DMS53 (cell line): ENCODE data around the gene IQGAP1.
A peak's percentile ranks its signal among the peaks of the same experiment; 100 is the strongest.
"Not testable (repeated sequence)": the region's sequence is repeated elsewhere in the genome, so short reads cannot be mapped to it uniquely, and the experiment has no call there.

Experiments
- DNase-seq: peaks from one replicate; lab custom pipeline; 2025; lab: John Stamatoyannopoulos, UW

IQGAP1 gene

GRCh38 chr15:90411176-90411575 lies 23.1 kb downstream of the IQGAP1 start:
- no peak for DNase-seq

- peak; percentile 90 for DNase-seq
Observed at GRCh38 chr15:90412356-90413194, 24.5 kb downstream of the IQGAP1 start.

GRCh38 chr15:90413411-90414379 lies 25.7 kb downstream of the IQGAP1 start:
- DNase-seq: no peak

GRCh38 chr15:90414408-90415028 lies 26.5 kb downstream of the IQGAP1 start:
- DNase-seq: no peak

GRCh38 chr15:90416052-90416451 lies 28.0 kb downstream of the IQGAP1 start:
- not testable (repeated sequence) for DNase-seq

- DNase-seq: no peak
Observed at GRCh38 chr15:90418627-90419026, 30.6 kb downstream of the IQGAP1 start.

GRCh38 chr15:90419206-90419605 lies 31.2 kb downstream of the IQGAP1 start:
- no peak for DNase-seq

GRCh38 chr15:90419738-90420406 lies 31.8 kb downstream of the IQGAP1 start:
- DNase-seq: no peak

- DNase-seq: no peak
Observed at GRCh38 chr15:90420451-90420850, 32.4 kb downstream of the IQGAP1 start.

- no peak for DNase-seq
Observed at GRCh38 chr15:90421527-90421926, 33.5 kb downstream of the IQGAP1 start.

GRCh38 chr15:90422043-90422442 lies 34.0 kb downstream of the IQGAP1 start:
- no peak for DNase-seq

GRCh38 chr15:90422936-90423335 lies 34.9 kb downstream of the IQGAP1 start:
- no peak for DNase-seq

GRCh38 chr15:90423801-90424319 lies 35.8 kb downstream of the IQGAP1 start:
- DNase-seq: no peak

GRCh38 chr15:90425726-90426346 lies 37.8 kb downstream of the IQGAP1 start:
- no peak for DNase-seq

GRCh38 chr15:90427185-90427584 lies 39.1 kb downstream of the IQGAP1 start:
- DNase-seq: no peak

- DNase-seq: no peak
Observed at GRCh38 chr15:90432253-90432652, 44.2 kb downstream of the IQGAP1 start.

- DNase-seq: no peak
Observed at GRCh38 chr15:90435652-90436337, 47.8 kb downstream of the IQGAP1 start.

GRCh38 chr15:90436952-90437351 lies 48.9 kb downstream of the IQGAP1 start:
- DNase-seq: no peak

- DNase-seq: no peak
Observed at GRCh38 chr15:90437516-90437915, 49.5 kb downstream of the IQGAP1 start.

GRCh38 chr15:90439946-90440345 lies 51.9 kb downstream of the IQGAP1 start:
- DNase-seq: no peak
